T-helper 2 cell treated with Interferon-gamma antibody and Interleukin-4, amounts not matched to agents 100 ng/mL and 5 ng/mL, for 36 hours (primary cell): ENCODE data around the gene F11R. TPM values are rescaled to one million over a fixed set of nuclear protein-coding genes. Genes with fewer than 3 reads are reported as not detected.
"Not testable (repeated sequence)": the region's sequence is repeated elsewhere in the genome, so short reads cannot be mapped to it uniquely, and the experiment has no call there.

Source experiments
- intact Hi-C: fragments of 100-400 bp; cut with micrococcal nuclease; formaldehyde crosslinking; loops from one replicate; pipeline ENCODE4 v1.15.1; 2023
- total RNA-seq: library from RNA; stranded (reverse); gene quantifications from 2 replicates; pipeline ENCODE4 v1.2.3, GENCODE V29; 2022

The F11R gene
- 11.1 and 16.8 TPM in 2 replicates for total RNA-seq

DNA sequence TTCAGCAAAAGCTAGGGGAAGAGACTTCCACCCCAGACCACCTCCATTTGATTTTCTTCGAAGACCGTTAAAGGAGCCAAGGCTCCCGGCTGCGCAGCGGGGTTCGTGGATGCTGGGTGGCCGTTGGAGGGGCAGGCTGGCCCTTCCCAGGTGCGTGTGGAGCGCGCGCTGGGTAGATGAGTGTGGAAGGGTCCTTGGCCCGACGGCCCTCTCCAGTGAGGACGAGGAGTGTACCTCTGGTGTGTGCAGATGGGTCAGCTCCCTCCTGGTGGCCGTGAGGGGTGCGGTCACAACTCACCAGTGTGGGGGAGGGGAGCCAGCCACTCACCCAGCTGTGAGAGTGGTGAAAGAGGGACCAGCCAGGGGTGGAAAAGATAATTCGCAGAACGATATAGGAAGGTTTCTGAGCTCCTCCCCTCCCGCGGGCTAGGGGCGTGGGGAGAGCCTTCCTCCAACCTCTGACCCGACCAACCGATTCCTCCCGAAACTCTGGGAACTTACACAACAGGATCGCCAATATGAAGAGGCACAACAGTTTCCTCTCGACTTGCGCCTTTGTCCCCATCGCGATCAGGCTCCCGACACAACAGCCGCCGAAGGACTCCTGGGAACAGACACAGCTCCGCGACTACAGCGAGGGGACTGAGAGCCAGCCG lies at the start of gene F11R:
F11R (minus strand) TSS at position 644 of the 656 bp plus-strand sequence; CDS start at position 565, 79 bp downstream.
- intact Hi-C loops: loop anchor here (1.0 to 2.0 kb wide), 2 partner anchors 18 to 24 kb away; partner anchors contain the start of genes TSTD1 and USF1

DNA sequence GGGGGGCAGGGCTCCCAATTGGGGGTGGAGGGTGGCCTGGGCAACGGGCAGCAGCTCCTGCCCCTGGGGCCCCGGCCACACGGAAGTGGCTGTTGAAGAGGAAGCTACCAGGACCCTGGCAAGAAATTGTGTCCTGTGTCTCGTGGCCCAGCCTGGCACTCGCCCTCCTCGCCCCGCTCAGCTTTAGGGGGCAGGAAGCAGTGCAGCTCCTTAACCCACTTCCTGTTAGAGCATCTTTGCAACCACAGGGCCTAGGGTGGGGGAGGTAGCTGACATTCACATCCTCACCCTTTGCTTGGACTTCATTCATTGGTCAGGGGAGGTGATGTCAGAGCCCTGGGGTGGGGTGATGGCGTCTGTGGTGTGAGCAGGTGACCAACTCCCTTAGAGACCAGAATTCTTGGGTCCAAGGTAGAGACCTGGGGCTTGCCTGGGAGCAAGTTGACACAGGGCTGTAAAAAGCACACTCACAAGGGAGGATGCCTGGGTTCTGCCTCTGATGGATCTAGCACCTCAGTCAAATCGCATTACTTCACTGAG lies 48.8 kb upstream of the F11R start, which contains the start of gene ARHGAP30:
ARHGAP30 (minus strand) TSS at position 161 of the 540 bp plus-strand sequence. CDS start 267 bp downstream, outside the sequence.
- intact Hi-C loops: loop anchor here (2.0 kb wide), 1 partner anchor 63 kb away; the partner anchor contains the start of gene DEDD

DNA sequence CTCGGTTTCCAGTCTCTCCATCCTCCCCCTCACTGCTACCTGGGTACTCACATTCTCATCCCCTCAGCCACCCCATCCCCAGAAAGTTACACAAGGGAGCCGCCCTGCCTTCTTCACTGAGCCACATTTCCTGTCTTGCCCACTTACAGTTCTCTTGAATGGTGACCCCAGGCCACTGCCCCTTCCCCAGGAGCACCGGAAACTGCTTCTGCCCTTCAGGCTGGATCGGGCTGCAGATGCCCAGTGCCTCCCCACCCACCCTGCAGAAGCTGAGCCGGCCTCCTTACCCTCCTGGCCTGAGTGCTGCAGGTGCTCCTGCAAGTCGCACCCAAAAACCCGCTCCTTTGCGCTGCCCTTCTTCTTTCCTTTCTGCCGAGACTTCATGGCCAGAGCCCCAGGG lies 48.3 kb upstream of the F11R start:
- intact Hi-C loops: no loop called here

DNA sequence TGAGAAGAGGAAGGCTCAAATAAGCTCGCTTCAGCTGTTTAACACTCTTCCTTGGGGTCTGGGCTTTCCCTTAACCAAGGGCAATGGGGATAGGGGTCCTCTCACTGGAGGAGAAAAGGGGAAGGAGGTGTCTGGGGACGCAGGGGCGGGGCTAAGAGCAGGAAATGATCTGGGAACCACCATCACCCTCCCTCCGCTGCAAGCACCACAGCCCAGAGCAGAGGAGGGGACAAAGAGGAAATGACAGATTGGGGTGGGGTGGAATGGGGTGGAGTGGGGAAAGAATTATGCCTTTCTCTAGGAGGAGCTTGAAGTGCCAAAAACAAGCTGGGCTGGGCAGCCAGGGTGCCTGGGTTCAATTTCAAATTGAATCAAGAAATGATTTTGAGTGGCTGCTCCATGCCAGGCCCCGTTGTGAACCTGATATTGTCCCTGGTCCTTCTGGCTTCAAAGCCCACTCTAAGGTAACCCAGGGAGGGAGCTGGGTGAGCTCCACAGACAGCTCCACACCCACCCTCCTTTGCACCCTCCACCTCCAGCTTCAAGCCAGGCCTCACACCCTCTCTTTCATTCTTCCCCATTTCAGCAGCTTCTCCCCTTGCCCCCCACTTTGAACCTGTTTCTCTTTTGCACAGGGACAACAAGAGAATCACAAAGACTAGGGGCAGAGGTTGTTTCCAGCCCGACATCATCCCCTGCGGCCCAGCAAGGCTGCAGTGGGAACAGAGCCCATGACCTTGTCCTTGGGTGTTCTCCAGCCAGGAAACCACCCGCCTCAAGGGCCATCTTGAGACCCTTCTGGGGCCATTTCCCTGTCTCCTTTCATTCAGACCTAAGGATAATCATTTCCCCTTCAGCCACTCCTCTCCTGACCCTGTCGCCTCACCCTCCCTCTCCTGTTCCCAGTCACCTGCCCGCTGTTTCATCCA lies 47.6 kb upstream of the F11R start:
- intact Hi-C loops: loop anchor here (1.0 kb wide), 4 partner anchors 23 to 85 kb away; partner anchors contain the start of genes KLHDC9, NIT1, PFDN2 and UFC1

DNA sequence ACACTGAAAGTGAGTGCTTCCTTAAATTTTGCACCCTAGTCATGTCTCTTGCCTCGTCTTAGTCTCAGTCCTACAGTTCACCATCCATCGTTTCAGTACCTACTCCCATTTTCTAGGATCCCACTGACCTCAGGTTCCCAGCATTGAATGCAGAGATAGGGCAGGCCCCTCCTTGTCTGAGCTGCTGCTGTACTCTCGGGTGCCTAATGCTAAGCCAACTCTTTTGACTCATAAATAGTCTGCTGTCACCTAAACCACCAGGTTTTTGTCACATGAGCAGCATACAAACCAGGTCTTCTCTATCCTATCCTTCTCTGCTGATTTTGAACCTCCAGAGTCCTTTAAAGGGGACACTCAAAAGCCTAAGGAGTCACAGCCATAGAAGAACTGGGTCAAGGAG lies 45.7 kb upstream of the F11R start:
- intact Hi-C loops: no loop called here

DNA sequence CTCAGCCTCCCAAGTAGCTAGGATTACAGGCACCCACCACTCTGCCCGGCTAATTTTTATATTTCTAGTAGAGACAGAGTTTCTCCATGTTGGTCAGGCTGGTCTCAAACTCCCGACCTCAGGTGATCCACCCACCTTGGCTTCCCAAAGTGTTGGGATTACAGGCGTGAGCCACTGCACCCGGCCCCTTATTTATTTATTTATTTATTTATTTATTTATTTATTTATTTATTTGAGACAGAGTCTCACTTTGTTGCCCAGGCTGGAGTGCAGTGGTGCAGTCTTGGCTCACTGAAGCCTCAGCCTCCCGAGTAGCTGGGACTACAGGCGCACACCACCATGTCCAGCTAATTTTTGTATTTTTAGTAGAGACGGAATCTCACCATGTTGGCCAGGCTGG lies 44.7 kb upstream of the F11R start:
- intact Hi-C loops: not testable (repeated sequence)

DNA sequence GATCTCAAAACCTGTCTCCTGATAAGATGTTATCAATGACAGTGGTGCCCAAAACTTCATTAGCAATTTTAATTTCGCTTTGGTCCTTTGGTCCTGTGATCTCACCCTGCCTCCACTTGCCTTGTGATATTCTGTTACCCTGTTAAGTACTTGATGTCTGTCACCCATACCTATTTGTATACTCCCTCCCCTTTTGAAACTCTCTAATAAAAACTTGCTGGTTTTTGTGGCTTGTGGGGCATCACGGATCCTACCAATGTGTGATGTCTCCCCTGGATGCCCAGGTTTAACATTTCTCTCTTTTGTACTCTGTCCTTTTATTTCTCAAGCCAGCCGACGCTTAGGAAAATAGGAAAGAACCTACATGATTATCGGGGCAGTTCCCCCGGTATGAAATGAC lies 43.0 kb upstream of the F11R start:
- intact Hi-C loops: not testable (repeated sequence)

DNA sequence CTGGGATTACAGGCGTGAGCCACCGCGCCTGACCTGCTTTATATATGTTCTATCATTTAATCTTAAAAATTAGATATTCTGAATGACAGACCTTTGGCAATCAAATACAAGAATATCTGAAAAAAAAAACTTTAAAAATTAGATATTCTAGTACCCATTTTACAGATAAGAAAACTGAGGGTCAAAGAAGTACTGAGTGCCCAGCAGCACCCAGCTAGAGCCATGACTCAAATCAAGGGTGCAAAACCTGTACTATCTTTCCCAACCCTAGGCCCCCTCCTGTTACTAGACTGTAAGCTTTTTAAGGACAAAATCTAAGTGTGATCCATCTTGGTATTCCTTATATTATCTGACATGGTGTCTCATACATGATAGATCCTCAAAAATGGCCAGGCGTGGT lies 40.5 kb upstream of the F11R start:
- intact Hi-C loops: no loop called here

DNA sequence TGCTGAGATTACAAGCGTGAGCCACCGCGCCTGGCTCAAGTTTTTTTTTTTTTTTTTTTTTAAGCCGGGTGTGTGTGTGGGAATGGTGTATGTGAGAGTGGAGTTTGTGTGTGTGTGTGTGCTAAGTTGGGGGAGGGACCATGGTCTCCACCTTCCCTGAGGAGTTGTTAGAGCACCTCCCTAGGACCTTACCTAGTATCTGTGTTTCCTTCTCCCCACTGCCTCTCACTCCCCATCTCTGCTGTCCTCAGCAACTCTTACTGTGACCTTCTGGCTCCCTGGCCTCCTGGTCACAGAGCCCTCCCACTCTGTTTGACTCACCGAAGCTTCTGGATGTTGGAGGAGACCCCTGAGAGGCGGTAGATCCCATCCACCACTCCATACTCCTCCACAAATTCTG lies 38.3 kb upstream of the F11R start:
- intact Hi-C loops: no loop called here

DNA sequence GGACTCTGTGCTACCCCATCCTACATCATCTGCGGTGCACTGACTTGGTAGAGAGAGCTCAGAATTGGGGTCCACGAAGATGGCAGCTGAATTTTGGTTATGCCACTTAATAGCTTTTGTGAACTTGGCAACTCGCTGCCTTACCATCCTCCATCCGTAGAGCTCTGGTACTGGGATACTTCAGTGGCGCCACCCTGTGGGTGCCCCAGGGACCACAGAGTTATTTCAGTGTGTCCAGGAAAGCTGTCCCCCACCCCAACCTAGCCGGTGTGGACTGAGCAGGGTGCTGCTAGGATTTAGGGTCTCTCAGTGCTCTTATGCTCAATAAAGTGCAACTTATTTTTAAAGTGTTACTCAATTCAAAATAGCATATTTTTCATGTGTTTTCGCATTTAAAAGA lies 33.9 kb upstream of the F11R start:
- intact Hi-C loops: no loop called here

DNA sequence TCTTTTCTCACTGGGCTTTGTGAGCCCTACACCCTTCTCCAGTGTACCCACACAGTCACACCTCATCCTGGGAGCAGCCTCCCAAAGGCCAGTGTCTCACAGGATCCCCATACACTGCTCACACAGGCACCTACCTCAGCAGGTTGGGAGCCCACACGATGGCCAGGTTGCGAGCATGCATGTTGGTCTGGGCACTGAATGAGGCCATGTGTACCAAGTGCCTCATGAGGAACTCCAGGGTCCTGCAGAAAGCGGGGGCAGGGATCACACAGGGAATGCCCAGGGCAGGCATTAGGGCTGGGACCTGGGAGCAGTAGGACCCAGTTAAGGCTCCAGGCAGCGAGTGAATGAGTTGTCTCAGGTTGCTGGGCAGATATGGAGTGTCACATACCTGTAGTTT lies 33.3 kb upstream of the F11R start:
- intact Hi-C loops: no loop called here

DNA sequence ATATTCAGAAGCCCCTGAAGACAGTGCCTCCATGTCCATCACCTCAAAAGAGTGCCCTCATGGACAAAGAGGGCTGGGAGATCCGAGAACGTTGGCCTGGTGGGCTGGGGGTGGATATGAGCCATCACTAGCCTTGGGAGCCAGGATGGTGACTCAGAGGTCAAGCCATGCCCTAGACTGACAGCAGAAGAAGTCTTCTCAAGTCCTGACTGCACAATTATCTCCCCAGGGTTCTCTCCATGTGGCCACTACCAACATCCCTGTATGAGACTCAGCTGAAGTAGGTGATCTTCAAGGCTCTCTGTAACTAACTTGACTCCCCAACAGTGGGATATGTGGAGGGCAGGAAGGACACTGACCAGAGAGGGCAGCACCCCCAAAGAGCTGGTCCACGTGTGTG lies 31.9 kb upstream of the F11R start:
- intact Hi-C loops: no loop called here

DNA sequence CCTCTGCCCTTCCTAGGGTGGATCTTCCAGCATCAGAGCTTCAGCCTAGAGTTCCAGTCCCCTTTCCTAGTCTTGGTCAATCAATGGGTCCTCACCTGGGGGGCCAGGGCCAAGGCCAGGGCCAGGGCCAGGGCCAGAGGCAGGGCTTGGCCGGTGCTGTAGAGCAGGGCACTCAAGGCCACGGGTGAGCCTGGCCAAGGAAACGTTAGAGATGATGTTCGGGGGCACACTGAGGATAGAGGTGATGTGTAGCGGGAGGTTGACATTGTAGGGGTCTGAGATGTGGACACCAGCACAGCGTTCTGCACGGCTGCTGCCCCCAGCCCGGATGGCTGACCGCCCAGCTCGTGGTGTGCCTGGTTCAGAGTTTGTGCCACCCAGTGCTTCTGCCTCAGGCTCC lies 30.3 kb upstream of the F11R start:
- intact Hi-C loops: no loop called here

DNA sequence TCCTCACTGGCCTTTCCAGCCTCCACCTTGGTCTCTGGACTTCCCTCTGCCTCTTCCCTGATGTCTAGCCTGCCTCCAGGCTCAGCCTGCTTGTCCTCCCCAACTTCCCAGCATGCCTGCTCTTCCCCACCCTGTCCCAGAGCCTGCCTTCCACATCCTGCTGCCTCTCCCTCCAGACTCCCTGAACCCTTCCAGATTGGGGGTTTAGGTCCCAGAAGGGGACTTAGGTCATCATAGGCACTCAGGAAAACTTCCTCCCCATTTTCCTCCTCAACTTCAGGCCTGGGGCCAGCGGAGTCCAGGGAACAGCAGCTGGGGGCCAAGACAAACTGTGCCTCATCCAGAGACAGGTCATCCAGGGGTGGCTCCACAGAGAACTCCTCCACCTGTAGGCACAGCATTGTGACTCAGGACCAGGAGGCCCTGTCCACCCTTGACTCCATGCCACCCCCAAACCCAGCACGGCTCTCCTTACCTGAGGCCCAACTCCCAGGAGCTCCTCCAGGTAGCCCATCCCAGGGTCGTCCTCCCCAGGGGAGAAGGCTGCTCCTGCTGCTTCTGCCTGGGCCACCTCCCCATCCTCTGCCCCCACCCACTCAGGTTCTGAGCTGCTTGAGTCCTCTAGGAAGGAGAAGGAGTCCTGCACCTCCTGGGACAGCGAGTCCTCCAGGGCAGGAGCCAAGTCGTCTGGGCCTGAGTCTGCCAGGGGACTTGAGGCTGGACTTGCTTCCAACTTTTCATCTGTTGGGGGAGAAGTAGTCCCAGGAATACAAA lies 28.2 kb upstream of the F11R start:
- intact Hi-C loops: loop anchor here (10.0 kb wide), 2 partner anchors 54 to 346 kb away; no protein-coding TSS in a partner anchor

DNA sequence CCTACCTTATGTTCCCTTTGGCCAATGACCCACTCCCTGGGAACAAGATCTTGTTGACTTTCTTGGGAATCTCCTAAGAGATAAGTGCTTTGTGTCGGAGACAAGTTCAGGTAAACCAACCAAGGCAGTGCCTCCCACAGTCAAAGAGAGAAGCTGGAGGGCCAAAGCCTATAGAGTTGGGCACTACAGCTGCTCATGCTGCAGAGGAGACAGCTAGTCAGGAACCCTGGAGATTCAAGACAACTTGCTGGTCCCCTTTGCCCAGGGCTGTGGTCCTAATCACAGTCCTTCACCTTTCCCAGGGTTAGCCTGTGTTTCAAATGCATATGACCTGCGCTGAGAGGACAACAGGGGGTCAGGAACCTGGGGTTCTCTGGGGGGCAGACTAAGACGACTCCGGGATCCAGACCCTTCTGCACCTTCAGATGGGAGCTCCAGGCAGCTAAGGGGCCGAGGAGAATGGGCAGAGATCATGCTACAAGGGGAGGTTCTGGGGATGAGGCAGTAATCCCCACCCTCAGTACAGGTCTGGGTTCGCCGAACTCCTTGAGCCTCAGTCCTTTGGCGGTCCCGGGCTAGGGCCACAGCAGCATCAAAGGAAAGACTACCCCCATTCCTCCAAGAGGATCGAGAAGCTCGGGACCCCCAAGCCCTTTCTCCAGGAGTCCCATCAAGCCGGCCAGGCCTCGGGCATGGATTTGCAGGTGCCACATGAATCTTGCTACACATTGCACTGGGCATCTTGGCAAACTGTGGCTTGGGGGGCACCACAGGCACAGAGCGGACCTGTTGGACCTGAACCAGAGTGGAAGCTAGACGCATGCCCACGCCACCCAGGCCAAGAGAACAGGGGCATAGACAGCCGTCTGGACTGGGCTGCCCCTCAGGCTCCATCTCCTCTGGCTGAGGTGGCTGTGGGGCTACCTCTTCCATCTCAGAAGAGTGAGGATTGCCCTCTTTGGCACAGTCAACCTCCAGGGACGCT lies 26.8 kb upstream of the F11R start:
- intact Hi-C loops: loop anchor here (10.0 kb wide), 2 partner anchors 53 to 347 kb away; no protein-coding TSS in a partner anchor

DNA sequence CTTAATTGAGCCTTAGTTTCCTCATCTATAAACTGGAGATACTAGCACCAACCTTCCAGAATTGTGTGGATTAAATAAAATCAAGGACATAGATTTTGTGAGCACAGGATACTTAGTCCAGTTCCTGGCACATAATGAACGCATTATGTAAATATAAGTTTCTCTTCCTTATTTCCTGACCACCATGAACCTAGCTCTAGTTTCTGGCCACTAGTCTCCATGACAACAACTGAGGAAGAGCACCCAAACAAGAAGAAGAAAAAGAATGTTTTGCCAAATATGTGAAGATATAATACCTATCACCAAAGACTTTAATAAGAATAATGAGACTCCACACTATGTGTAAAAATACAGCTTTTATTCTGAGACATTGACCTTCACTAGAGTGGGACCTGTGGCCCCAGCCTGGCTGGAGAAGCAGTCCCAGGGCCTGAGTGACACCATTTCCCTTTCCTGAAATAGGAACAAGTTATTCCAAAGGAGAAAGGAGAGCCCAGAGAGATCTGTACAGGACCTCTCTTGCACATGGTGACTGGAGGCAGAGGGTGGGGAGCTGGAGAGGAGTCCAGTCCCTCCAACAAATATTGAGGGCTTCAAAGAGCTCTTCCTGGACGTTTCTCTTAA lies 25.8 kb upstream of the F11R start:
- intact Hi-C loops: loop anchor here (1.0 to 10.0 kb wide), 4 partner anchors 52 to 348 kb away; partner anchors contain the start of gene UFC1

DNA sequence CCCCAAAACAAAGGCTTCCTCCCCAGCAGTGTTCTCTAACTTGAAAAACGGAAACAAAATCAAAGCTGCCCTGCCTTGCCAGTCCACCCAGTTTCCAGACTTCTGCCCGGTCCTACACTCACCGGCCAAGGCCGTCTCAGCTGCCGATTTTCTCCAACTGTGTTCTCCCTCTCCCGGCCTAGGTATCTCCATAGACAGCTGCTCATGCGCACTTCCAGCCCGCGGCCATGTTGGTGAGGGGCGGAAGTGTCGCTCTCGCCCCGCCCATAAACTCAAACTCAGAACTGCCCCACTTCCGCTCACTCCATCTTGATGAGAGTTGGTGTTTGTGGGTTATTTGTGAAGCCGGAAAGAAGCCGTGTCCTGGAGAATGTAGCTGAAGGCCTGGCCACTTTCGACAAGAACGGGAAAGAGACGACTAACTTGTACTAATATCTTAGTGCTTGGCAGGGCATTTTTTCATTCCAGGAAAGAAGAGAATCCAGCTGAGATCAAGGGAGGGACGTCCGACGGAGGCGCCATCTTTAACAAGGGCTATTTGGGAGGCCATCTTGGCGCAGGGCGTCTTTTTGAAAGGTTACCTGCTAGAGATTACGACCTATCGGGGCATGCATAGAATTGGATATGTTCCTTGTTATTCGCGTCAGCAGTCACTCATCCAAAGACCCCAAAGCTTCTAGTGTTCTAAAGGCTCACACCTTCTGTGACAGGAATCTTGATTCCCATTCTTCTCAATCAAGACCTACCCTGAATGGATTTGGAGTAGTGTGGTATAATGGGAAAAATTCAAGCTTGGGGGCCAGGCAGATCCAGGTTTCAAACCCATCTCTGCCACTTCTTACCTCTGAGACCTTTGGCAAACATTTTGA lies 25.0 kb upstream of the F11R start, which contains the start of gene USF1:
USF1 (minus strand) TSS at position 242 of the 869 bp plus-strand sequence. CDS start 2,702 bp downstream, outside the sequence.
- intact Hi-C loops: loop anchor here (1.0 to 10.0 kb wide), 6 partner anchors 22 to 349 kb away; partner anchors contain the start of genes F11R and UFC1
